GM19025 (cell line): ENCODE data around the gene KBTBD12.
"Not testable (repeated sequence)": the region's sequence is repeated elsewhere in the genome, so short reads cannot be mapped to it uniquely, and the experiment has no call there.

Source experiments
- ATAC-seq: cut with Tn5 transposase; IDR thresholded peaks from one replicate; pipeline ENCODE4 v1.9.1; 2021; ENCODE audit warnings: mild to moderate bottlenecking, low read depth, moderate library complexity; ENCODE audit not compliant: unreplicated experiment

KBTBD12 gene, protein sequence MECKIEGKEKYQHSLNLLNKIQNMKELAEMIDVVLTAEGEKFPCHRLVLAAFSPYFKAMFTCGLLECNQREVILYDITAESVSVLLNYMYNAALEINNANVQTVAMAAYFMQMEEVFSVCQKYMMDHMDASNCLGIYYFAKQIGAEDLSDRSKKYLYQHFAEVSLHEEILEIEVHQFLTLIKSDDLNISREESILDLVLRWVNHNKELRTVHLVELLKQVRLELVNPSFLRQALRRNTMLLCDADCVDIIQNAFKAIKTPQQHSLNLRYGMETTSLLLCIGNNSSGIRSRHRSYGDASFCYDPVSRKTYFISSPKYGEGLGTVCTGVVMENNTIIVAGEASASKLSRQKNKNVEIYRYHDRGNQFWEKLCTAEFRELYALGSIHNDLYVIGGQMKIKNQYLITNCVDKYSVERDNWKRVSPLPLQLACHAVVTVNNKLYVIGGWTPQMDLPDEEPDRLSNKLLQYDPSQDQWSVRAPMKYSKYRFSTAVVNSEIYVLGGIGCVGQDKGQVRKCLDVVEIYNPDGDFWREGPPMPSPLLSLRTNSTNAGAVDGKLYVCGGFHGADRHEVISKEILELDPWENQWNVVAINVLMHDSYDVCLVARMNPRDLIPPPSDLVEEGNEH

DNA sequence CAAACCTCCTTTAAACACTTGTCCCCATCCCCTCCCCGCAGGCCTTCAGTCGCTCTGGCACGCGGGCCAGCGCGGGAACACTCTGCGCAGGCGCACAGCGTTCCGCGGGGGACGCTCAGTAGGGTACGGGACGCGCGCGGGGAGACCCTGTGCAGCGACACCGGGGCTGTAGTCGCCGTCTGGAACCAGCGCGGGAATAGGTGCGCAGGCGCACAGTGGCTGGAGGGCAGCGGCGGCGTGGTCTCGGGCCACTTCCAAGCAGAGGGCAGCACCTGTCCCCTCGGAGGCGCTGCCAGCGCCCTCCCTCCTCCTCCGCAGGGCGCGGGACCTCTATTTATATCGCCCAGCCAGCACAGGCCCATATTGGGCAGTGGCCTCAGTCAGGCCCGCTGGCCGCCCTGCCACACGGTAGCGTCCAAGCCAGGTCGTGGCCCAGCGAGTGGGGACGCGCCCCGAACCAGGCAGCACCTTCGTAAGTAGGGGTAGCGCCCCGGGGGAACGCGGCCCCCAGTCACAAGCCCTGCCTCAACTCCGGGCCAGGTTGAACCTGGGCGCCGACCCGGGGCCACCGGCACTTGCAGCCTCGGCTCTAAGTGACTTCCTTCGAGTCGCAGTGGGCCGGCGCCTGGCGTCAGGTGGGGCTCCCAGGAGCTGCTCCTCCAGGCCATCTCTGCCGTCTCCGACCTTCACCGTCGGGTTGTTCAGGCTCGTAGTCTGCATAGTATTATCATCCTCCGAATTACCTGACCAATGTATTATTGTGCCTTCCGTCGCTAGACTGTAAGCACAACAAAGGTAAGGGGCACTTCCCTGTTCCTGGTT lies at the start of gene KBTBD12:
KBTBD12 (plus strand) TSS at position 118 of the 822 bp plus-strand sequence. CDS start 7,830 bp downstream, outside the sequence.
- peak; percentile 46 for ATAC-seq

DNA sequence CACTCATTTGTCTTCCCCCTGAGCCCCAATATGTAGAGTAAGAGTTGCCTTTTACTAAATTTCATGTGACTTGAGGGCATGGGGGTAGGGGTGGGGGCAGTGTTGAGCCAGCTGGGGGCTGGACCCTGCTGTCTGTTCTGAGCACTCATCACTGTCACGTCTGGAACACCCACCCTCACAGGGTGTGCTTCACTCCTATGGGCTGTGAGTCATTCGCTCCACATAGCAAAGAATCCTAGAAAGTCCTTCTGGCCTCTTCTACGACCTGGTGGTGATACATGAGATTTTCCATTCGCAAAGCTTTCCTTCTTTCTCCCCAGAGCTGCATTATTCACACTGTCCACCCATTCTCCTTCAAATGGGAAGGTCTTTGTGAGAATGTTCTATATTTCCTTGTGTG lies 49.1 kb upstream of the KBTBD12 start:
- no peak for ATAC-seq

DNA sequence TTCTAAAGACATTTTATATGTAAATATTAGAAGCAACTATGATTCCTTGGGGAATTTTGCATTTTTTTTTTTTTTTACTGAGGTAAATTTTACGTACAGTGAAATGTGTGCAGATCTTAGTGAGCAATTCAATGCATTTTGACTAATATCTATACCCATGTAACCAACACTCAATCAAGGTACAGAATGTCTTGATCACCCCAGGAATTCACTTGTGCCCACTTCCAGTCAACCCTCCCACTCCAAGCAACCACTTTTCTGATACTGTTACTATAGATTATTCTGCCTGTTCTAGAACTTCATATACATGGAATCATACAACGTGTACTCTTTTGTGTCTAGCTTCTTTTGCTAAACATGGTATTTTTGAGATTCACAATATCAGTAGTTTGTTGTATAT lies 47.6 kb upstream of the KBTBD12 start:
- no peak for ATAC-seq

DNA sequence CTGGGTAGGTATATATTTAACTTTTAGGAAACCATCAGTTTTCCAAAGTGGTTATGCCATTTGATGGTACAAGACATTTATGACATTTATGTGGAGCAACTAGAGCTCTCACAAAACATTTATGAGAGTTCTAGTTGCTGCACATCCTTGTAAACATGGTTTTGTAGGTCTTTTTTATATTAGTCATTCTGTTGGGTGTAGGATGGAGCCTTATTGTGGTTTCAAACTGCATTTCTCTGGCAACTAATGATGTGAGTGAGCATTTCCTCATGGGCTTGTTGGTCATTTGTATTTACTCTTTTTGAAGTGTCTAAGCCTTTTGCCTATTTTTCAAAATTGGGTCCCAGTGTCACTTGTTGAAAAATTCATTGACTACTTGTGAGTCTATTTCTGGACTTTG lies 47.0 kb upstream of the KBTBD12 start:
- ATAC-seq = no peak

DNA sequence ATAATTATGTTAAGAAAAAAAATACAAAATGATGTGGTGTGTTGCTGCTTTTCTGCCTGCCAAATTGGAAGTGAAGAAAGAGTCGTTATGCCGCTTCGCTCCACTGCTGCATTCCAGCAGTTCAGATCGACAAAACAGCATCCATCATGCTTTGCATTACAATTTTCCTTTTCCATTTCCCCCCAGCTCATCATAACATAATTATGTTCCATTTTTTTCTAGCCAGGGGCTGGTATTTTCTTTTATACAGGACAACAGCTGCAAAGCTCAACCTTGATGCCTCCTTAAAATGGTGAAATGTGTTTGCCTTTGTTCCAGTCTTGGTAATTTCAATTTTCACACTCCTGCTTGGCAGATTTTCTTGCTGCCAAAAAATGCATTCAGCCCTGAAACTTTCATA lies 44.9 kb upstream of the KBTBD12 start:
- no peak for ATAC-seq

DNA sequence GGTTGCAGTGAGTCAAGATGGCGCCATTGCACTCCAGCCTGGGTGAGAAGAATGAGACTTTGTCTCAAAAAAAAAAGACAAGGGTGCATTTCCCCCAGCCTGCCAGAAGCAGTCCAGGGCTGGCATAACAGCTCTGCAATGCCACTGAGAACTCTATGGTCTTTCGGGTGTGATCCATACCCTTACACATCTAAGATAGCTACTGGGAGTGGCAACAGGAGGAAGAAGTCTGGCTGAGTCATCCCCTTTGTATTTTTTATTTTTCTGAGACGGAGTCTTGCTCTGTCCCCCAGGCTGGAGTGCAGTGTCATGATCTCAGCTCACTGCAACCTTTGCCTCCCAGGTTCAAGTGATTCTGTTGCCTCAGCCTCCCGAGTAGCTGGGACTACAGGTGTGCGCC lies 40.9 kb upstream of the KBTBD12 start:
- ATAC-seq = not testable (repeated sequence)

DNA sequence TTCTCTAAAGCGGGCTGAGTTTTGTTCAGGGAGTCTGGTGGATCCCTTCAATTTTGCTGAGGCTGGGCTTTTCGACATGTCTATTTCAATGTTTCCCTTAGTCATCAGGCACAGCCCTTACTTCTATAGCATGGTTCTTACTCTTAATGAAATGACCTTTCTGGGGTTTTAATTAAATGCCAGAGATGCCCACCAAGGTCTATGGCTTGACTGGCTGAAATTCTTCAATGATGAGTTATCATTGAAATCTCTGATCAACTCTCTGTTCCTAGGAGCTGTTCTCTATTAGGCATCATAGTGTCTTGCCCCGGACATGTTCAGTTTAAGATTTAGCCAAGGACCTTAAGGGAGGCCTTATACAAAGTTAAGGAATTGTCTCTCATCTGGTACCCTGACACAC lies 33.4 kb upstream of the KBTBD12 start:
- ATAC-seq = no peak

DNA sequence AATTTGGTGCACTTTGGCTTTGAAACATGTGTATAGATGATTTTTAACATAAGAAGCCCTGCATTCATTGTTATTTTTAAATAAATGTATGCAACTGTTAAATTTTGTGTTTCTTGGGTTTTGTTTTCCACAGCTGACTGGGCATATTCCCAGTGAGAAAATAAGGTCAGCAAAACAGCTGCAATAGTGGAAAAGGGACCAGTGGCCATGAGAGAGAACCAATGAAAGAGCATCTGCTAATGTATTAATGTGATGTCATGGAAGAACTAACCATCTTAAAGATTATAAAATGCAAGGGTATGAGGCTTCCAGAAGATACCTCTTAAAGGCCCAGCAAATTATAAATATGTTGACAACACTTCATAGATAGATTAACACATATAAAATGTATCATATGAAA lies 31.0 kb upstream of the KBTBD12 start:
- ATAC-seq = no peak

DNA sequence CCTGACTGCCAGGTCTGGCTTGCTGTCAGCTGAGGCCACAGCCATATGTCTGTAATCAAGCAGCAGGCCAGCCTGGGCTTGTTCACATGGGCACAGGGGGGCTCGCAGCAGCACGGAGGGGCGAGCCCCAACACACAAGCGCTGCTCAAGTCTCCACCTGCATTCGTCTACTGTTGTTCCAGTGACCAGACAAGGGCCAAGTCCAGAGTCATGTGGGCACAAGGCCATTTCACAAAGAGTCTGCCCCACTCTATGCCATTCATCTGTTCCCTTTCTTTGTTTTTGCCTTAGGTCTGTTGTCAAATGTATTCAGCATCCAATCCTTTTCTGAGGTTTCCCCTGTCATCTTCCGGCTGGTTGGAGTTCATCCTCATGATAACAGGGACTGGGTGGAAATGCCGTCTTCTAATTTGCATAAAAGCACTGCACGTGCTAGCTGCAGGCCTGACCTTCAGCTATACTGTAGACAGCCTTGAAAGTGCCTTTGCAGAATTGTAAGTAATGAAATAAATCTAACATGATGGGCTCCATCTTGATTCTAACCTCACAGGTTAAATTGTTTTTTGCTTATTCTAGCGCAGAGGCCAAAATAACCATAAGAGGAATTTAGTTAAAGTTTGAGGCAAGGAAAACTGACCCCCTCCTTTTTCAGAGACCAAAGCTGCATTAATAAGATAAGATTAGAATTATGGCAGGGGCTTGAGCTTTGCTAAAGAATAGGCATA lies 28.6 kb upstream of the KBTBD12 start:
- no peak for ATAC-seq

DNA sequence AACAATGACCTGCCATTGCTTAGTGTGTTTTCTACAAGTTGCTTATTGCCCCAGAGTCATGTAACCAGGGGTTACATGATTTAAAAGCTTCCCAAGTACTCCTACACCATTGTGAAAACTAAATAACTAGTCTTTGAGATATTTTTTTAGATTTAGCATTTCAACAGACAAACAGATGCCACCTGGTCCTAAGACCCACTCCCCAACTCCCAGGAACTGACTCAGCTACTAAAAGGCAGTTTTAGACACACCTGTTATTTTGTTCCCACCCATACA lies 28.1 kb upstream of the KBTBD12 start:
- no peak for ATAC-seq

DNA sequence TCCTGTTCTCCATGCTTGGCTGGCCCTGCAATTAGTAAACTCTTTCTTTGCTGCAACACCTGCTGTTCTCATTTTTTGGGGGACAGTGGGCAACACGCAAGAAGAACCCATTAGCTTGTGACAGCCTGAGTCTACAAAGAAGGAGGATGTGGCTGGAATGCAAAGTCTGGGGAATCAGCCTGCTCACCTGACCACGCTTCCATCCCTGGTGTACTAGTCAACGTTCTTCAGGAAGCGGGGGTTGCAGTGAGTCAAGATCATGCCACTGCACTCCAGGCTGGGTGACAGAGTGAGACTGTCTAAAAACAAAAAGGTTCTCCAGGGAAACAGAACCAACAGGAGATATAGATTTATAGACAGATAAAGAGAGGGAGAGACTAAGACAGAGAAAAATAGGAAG lies 27.7 kb upstream of the KBTBD12 start:
- ATAC-seq = no peak

DNA sequence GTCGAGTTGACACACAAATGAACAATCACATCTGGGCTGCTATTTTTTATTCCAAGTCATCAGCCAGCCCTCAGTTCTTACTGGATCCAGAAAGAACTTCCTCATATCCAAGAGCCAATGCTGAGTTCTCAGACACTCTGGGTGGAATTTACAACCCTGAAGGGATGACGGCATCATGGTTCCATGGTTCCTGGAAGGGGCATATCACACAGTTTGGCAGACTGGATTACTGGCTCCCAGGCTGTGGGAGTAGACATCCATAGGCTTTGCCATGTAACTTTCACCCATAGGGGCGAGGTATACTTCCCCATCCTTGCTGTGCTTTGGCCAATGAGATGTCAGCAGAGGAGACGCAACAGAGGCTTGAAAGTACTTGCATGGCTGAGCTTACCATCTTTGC lies 26.9 kb upstream of the KBTBD12 start:
- no peak for ATAC-seq

DNA sequence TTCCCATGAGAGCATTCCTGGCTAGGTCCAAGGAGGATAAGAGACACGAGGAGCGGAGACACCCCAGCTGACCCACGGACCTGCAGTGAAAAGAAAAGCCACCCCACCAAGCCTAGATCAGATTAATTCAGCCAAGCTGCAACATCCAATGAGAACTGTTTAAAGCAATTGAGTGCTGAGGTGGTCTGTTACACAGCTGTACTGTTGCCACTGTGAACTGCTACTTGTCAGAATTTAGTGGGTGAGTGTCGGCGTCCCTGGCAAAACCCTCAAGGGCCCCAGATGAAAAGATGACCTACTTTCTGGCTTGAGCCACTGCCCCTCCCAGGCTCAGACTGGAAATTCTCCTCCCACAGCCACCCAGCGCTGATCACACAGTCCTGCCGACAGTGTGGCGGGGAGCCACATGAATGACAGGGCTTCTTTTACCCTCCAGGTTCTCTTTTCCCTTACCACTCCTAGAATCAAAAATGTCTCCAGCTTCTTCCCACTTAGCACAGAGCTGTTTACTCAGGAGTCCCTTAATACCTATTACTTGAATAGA lies 26.4 kb upstream of the KBTBD12 start:
- no peak for ATAC-seq

DNA sequence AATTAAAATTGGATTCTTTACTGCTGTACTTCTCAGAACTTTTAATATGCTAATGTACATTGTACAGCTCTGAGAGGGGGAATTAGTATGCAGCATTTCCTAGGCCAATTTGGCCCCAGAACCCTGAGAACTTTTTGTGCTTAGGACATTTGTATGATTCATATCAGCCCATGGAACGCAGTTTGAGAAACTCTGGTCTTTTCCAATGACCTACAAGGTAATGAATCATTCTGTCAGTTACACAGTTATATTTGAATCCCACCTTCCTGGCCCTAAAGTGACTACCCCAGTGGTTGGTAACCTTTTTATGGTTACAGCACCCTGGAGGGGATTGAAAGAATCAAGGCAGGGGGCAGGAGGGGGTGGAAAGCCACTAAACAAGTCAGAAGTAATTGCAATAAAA lies 25.6 kb upstream of the KBTBD12 start:
- ATAC-seq = no peak

DNA sequence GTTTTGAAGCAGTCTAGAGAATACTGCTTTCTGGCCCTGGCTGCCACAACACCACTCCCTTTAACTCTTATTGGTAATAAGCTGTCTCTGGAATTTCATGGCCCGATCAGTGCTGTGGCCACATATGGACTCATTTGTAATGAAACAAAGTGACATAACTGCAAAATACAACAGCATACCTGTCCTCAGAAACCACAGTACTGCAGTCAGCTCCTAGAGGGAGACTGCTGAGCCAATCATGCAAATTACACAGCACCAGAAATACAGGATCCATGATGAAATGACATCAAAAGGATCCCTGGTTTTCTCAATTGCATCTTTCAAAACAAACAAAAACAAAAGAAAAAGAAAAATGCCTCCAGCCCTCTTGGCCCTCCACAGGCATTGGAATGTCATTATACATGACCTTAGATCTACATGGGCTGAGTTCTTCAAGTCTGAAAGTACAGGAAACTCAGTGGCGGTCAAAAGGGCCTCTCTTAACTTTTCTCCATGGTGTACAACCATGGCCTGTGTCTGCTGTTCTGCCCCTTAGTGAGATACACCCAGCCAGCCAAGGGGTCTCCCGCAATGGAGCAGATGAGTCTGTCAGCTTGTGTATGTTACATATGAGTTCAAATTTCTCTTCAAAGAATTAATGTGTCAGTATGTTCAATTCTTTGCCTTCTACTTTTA lies 24.9 kb upstream of the KBTBD12 start:
- no peak for ATAC-seq

DNA sequence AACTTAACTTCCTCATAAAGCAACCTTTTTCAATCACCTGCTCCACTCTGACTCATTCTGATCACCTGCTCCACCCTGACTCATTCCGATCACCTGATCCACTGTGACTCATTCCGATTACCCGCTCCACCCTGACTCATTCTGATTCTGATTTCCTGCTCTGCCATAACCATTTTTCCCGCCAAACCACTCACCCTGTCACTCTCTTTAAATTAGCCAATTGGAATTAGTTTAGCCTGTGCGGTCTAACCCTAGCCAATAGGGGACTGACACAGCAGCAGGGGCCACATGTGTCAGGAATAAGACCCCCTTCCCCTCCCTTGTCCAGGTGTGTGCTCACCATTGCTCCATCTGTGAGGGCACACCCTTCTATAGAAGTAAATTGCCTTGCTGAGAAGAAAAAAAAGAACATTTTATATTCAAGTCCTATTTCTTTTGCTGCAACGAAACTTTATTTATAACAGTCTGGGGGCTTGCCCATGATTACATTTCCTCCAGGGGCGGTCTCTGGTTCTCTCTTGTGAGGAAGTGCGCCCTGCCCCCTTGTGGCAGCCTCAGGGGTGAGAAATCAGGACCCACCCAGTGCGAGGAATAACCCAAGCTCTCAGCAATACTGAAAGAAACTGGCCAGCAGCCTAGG lies 24.3 kb upstream of the KBTBD12 start:
- not testable (repeated sequence) for ATAC-seq

DNA sequence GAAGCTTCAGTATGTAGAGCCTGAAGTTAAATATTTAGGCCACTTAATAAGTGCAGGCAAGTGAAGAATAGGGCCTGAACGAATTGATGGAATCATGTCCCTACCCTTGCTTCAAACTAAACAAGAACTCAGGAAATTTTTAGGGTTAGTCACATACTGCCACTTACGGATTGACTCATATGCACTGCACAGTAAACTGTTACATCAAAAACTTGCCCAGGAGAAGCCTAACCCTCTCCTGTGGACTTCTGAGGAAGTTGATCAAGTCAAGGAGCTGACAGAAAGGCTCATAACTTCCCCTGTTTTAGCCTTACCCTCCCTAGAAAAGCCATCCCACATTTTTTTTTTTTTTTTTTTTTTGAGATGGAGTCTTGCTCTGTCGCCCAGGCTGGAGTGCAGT lies 20.6 kb upstream of the KBTBD12 start:
- ATAC-seq = no peak

DNA sequence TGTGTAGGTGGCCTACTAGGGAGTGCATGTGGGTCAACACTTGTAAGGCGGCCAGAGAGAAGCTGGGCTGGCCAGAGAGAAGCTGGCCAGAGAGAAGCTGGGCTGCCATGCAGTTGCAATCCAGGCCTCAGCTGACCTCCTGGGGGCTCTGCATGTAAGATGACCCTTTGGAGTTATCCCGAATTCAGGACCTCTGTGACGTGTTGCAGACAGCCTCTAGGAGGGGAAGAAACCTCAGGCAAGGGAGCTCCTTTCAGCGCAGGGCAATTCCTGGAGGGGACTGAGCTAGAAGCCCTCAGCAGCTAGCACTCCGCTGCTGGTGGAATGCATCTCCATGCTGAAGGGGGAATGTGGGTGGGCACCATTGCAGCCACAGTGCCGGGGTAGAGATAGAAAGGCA lies 15.8 kb upstream of the KBTBD12 start:
- ATAC-seq = no peak

DNA sequence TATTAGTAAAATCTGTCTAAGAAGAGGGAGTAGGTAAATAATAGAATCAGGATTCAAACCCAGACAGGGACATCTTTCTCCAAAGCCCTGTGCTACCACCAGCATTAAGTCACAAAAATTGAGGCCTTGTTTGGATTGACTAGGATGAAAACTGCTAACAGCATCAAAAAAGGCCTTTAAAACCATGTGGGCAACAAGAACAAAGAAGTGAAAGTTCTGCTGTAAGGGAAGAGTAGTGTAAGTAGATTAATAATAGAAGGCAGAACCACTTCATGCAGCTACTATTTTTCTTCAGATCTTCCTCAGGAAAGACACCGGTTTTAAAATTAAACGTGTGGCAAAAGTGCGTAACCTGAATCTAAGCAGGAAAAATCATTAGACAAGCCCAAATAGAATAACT lies 15.3 kb upstream of the KBTBD12 start:
- no peak for ATAC-seq

DNA sequence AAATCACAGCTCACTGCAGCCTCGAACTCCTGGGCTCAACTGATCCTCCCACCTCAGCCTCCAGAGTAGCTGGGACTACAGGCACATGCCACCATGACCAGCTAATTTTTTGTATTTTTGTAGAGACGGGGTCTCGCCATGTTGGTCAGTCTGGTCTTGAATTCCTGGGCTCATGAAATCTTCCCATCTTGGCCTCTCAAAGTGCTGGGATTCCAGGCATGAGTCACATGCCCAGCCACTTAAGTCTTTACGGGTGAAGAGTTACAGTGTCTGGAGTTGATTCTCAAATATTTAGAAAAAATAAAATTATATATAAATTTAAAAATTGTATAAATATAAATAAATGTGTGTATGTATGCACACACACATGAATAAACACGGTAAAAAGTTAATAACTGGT lies 14.5 kb upstream of the KBTBD12 start:
- no peak for ATAC-seq
